Breast epithelium (tissue), 3 donors: ENCODE data around the gene RRM1.

Source experiments
- CTCF ChIP-seq, 3 donors: fragments of 450-650 bp; IDR thresholded peaks; one replicate each; pipeline ENCODE4 v1.5.1; 2016 to 2017; ENCODE audit warnings: antibody characterized with exemption in 3 of 3, mild to moderate bottlenecking in 3 of 3, moderate library complexity in 3 of 3
- POLR2A ChIP-seq: fragments of 450-650 bp; IDR thresholded peaks from one replicate; pipeline ENCODE4 v1.6.1; 2016; ENCODE audit warnings: antibody characterized with exemption, mild to moderate bottlenecking, moderate library complexity
- POLR2AphosphoS5 ChIP-seq, 3 donors: sonication (generic); formaldehyde crosslinking; IDR thresholded peaks; one replicate each; pipeline ENCODE4 v1.6.1; 2017; ENCODE audit warnings: antibody characterized with exemption in 3 of 3

- TF ChIP-seq POLR2A, result no peak
- TF ChIP-seq CTCF (IDR thresholded peaks at IDR 0.05), result no peak
- TF ChIP-seq POLR2AphosphoS5 (IDR thresholded peaks at IDR 0.05), result no peak
Measured at GRCh38 chr11:4092026-4092425, 2.6 kb upstream of the RRM1 start.
